ENCODE results near the gene KRTAP16-1. TPM values are rescaled to one million over a fixed set of nuclear protein-coding genes. Genes with fewer than 3 reads are reported as not detected.

The KRTAP16-1 gene
- polyA plus RNA-seq, 4 donors, result not detected

- DNase-seq (ENCODE audit: low read depth in 4 of 4, low spot score in 3 of 4), result no peak
Observed at GRCh38 chr17:41331606-41332005, 22.5 kb upstream of the KRTAP16-1 start.

- DNase-seq (ENCODE audit: low read depth in 4 of 4, low spot score in 3 of 4), result no peak
Observed at GRCh38 chr17:41329279-41329948, 20.3 kb upstream of the KRTAP16-1 start.

- no peak for DNase-seq (ENCODE audit: low read depth in 4 of 4, low spot score in 3 of 4)
Observed at GRCh38 chr17:41328207-41328606, 19.1 kb upstream of the KRTAP16-1 start.

- no peak for DNase-seq (ENCODE audit: low read depth in 4 of 4, low spot score in 3 of 4)
Observed at GRCh38 chr17:41327411-41328120, 18.5 kb upstream of the KRTAP16-1 start.

GRCh38 chr17:41326173-41327145 lies 17.4 kb upstream of the KRTAP16-1 start:
- DNase-seq (ENCODE audit: low read depth in 4 of 4, low spot score in 3 of 4), result no peak

GRCh38 chr17:41325611-41326010 lies 16.5 kb upstream of the KRTAP16-1 start:
- DNase-seq (ENCODE audit: low read depth in 4 of 4, low spot score in 3 of 4), result no peak

- no peak for DNase-seq (ENCODE audit: low read depth in 4 of 4, low spot score in 3 of 4)
Observed at GRCh38 chr17:41325126-41325525, 16.0 kb upstream of the KRTAP16-1 start.

- DNase-seq (ENCODE audit: low read depth in 4 of 4, low spot score in 3 of 4), result no peak
Observed at GRCh38 chr17:41324180-41325075, 15.3 kb upstream of the KRTAP16-1 start.

- no peak for DNase-seq (ENCODE audit: low read depth in 4 of 4, low spot score in 3 of 4)
Observed at GRCh38 chr17:41322903-41323895, 14.1 kb upstream of the KRTAP16-1 start.

GRCh38 chr17:41322094-41322902 lies 13.2 kb upstream of the KRTAP16-1 start:
- no peak for DNase-seq (ENCODE audit: low read depth in 4 of 4, low spot score in 3 of 4)

- DNase-seq (ENCODE audit: low read depth in 4 of 4, low spot score in 3 of 4), result no peak
Observed at GRCh38 chr17:41318231-41318630, 9.1 kb upstream of the KRTAP16-1 start.

- DNase-seq (ENCODE audit: low read depth in 4 of 4, low spot score in 3 of 4), result no peak
Observed at GRCh38 chr17:41315814-41316445, 6.8 kb upstream of the KRTAP16-1 start.

- DNase-seq (ENCODE audit: low read depth in 4 of 4, low spot score in 3 of 4), result no peak
Observed at GRCh38 chr17:41315204-41315794, 6.2 kb upstream of the KRTAP16-1 start, which contains the start of gene KRTAP17-1. Gene KRTAP17-1 (minus strand): TSS chr17:41315710. CDS start chr17:41315650, 60 bp downstream.

- no peak for DNase-seq (ENCODE audit: low read depth in 4 of 4, low spot score in 3 of 4)
Observed at GRCh38 chr17:41311111-41311510, 2.0 kb upstream of the KRTAP16-1 start.

- no peak for DNase-seq (ENCODE audit: low read depth in 4 of 4, low spot score in 3 of 4)
Observed at GRCh38 chr17:41308251-41308917, 725 bp downstream of the KRTAP16-1 start.

- no peak for DNase-seq (ENCODE audit: low read depth in 4 of 4, low spot score in 3 of 4)
Observed at GRCh38 chr17:41307647-41308046, 1.5 kb downstream of the KRTAP16-1 start.

- no peak for DNase-seq (ENCODE audit: low read depth in 4 of 4, low spot score in 3 of 4)
Observed at GRCh38 chr17:41304091-41304490, 5.0 kb downstream of the KRTAP16-1 start.

Data from left renal pelvis (tissue), 4 donors.